ENCODE results near the gene POLR1B. TPM values are rescaled to one million over a fixed set of nuclear protein-coding genes. Genes with fewer than 3 reads are reported as not detected.
"Not testable (repeated sequence)": the region's sequence is repeated elsewhere in the genome, so short reads cannot be mapped to it uniquely, and the experiment has no call there.

POLR1B gene
- total RNA-seq, 1 donor from 2014 or later: 40.8 TPM

GRCh38 chr2:112528541-112528940 is 13.7 kb upstream of the POLR1B start:
- Histone ChIP-seq H3K4me3 (ENCODE audit: low read depth, low read length) (no peak overlapping the region), H3K36me3 (ENCODE audit: control insufficient read depth, insufficient read depth, low read length) (peaks cover 11% of the 10 kb centered on the region), H3K27me3 (ENCODE audit: control insufficient read depth, insufficient read depth, low read length) (no peaks in the 10 kb centered on the region)
- DNase-seq (ENCODE audit: low read depth) (no peak), FAIRE-seq (no peak)
- no peak for TF ChIP-seq CTCF (IDR thresholded peaks at IDR 0.05; ENCODE audit: insufficient read depth, low read length, severe bottlenecking)

- Histone ChIP-seq H3K4me3 (ENCODE audit: low read depth, low read length) (no peak overlapping the region), H3K36me3 (ENCODE audit: control insufficient read depth, insufficient read depth, low read length) (peaks cover 11% of the 10 kb centered on the region), H3K27me3 (ENCODE audit: control insufficient read depth, insufficient read depth, low read length) (no peaks in the 10 kb centered on the region)
- no peak for FAIRE-seq
- TF ChIP-seq CTCF (IDR thresholded peaks at IDR 0.05; ENCODE audit: insufficient read depth, low read length, severe bottlenecking): no peak
- DNase-seq (ENCODE audit: low read depth): no peak
These were observed 12.5 kb upstream of the POLR1B start for GRCh38 chr2:112529757-112530156.

- H3K4me3 ChIP-seq (ENCODE audit: low read depth, low read length): no peak overlapping the region
- no peak for TF ChIP-seq CTCF (IDR thresholded peaks at IDR 0.05; ENCODE audit: insufficient read depth, low read length, severe bottlenecking)
- DNase-seq (ENCODE audit: low read depth) (no peak), FAIRE-seq (no peak)
- peaks cover 11% of the 10 kb centered on the region for H3K36me3 ChIP-seq (ENCODE audit: control insufficient read depth, insufficient read depth, low read length)
- no peaks in the 10 kb centered on the region for H3K27me3 ChIP-seq (ENCODE audit: control insufficient read depth, insufficient read depth, low read length)
These were observed 11.5 kb upstream of the POLR1B start for GRCh38 chr2:112530728-112531127.

- Histone ChIP-seq H3K4me3 (ENCODE audit: low read depth, low read length) (no peak overlapping the region), H3K27me3 (ENCODE audit: control insufficient read depth, insufficient read depth, low read length) (no peaks in the 10 kb centered on the region), H3K36me3 (ENCODE audit: control insufficient read depth, insufficient read depth, low read length) (peaks cover 2% of the 10 kb centered on the region)
- DNase-seq (ENCODE audit: low read depth) (no peak), FAIRE-seq (no peak)
- no peak for TF ChIP-seq CTCF (IDR thresholded peaks at IDR 0.05; ENCODE audit: insufficient read depth, low read length, severe bottlenecking)
These were observed 7.4 kb upstream of the POLR1B start for GRCh38 chr2:112534826-112535225.

- H3K4me3 ChIP-seq (ENCODE audit: low read depth, low read length); H3K36me3 ChIP-seq (ENCODE audit: control insufficient read depth, insufficient read depth, low read length); H3K27me3 ChIP-seq (ENCODE audit: control insufficient read depth, insufficient read depth, low read length); FAIRE-seq; DNase-seq (ENCODE audit: low read depth): not testable (repeated sequence)
These were observed 5.6 kb upstream of the POLR1B start for GRCh38 chr2:112536665-112537064.

GRCh38 chr2:112539306-112539705 is 3.0 kb upstream of the POLR1B start:
- H3K27me3 ChIP-seq (ENCODE audit: control insufficient read depth, insufficient read depth, low read length): no peaks in the 10 kb centered on the region
- no peak for FAIRE-seq

More at GRCh38 chr2:112539306-112539705, 3.0 kb upstream of the POLR1B start:
- H3K4me3 ChIP-seq (ENCODE audit: low read depth, low read length): no peak overlapping the region
- H3K36me3 ChIP-seq (ENCODE audit: control insufficient read depth, insufficient read depth, low read length): no peaks in the 10 kb centered on the region
- no peak for DNase-seq (ENCODE audit: low read depth)
- TF ChIP-seq CTCF (IDR thresholded peaks at IDR 0.05; ENCODE audit: insufficient read depth, low read length, severe bottlenecking): no peak

Measured in bronchial epithelial cell (primary cell).